ENCODE results near the gene LRRC4C. TPM values are rescaled to one million over a fixed set of nuclear protein-coding genes. Genes with fewer than 3 reads are reported as not detected.

The LRRC4C gene
- total RNA-seq, 1 donor from 2014 or later, result 5.5 TPM

DNA sequence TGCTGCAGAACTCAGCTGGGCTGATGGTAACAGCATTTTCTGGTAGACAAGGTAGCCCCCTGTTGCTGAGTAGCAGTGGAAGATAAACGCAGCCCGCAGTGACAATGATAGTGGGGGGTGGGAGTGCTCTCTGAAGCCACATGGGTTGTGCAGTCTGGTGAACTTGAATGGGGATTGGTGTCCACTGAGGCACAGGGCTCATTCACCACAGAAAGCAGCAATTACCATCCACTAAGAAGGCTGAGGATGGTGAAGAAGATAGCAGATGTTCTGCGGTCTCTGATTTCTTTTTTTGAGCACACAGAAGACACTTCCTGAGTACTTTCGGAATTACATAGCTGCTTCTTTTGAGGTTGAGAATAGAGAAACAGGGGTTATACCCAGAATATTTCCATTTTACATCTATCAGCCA, 150.3 kb downstream of the LRRC4C start:
- Mint-ChIP-seq H3K27ac (ENCODE audit: unreplicated experiment) (peak overlapping the region; percentile 14), H3K9me3 (no peaks in the 10 kb centered on the region), H3K36me3 (ENCODE audit: low read depth) (peaks cover 4% of the 10 kb centered on the region), H3K4me3 (no peak overlapping the region), H3K27me3 (ENCODE audit: low read depth) (no peaks in the 10 kb centered on the region), H3K4me1 (peaks cover 50% of the 10 kb centered on the region)
- TF ChIP-seq, protein P1, sequence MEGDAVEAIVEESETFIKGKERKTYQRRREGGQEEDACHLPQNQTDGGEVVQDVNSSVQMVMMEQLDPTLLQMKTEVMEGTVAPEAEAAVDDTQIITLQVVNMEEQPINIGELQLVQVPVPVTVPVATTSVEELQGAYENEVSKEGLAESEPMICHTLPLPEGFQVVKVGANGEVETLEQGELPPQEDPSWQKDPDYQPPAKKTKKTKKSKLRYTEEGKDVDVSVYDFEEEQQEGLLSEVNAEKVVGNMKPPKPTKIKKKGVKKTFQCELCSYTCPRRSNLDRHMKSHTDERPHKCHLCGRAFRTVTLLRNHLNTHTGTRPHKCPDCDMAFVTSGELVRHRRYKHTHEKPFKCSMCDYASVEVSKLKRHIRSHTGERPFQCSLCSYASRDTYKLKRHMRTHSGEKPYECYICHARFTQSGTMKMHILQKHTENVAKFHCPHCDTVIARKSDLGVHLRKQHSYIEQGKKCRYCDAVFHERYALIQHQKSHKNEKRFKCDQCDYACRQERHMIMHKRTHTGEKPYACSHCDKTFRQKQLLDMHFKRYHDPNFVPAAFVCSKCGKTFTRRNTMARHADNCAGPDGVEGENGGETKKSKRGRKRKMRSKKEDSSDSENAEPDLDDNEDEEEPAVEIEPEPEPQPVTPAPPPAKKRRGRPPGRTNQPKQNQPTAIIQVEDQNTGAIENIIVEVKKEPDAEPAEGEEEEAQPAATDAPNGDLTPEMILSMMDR (conservative IDR thresholded peaks at IDR 0.05), result no peak
- no peak for DNase-seq (ENCODE audit: low read depth, low spot score)

DNA sequence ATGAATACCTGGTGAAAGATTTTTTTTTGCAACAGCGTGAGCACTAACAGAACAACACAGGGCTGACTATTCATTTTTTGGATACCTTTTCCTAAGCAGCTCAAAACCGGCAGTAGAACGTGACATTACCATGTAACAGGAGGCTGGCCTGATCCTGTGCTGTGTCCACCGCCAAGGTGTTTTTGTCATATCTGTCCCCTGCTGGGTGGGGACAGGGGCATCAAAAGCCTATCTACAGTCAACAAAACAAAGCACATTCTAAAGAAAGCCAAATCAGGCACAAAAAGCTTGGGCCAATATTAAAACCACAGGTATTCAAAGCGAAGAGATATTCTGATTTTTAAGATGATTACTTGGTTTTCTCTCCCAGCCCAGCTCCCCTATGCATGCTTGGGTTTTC, 151.2 kb downstream of the LRRC4C start:
- TF ChIP-seq, protein P1 (conservative IDR thresholded peaks at IDR 0.05), result no peak
- H3K9me3 Mint-ChIP-seq, result no peaks in the 10 kb centered on the region
- H3K4me3 Mint-ChIP-seq, result no peak overlapping the region
- no peaks in the 10 kb centered on the region for H3K27me3 Mint-ChIP-seq (ENCODE audit: low read depth)
- peaks cover 50% of the 10 kb centered on the region for H3K4me1 Mint-ChIP-seq
- H3K27ac Mint-ChIP-seq (ENCODE audit: unreplicated experiment), result peak overlapping the region; percentile 59
- no peak for DNase-seq (ENCODE audit: low read depth, low spot score)
- peaks cover 4% of the 10 kb centered on the region for H3K36me3 Mint-ChIP-seq (ENCODE audit: low read depth)

DNA sequence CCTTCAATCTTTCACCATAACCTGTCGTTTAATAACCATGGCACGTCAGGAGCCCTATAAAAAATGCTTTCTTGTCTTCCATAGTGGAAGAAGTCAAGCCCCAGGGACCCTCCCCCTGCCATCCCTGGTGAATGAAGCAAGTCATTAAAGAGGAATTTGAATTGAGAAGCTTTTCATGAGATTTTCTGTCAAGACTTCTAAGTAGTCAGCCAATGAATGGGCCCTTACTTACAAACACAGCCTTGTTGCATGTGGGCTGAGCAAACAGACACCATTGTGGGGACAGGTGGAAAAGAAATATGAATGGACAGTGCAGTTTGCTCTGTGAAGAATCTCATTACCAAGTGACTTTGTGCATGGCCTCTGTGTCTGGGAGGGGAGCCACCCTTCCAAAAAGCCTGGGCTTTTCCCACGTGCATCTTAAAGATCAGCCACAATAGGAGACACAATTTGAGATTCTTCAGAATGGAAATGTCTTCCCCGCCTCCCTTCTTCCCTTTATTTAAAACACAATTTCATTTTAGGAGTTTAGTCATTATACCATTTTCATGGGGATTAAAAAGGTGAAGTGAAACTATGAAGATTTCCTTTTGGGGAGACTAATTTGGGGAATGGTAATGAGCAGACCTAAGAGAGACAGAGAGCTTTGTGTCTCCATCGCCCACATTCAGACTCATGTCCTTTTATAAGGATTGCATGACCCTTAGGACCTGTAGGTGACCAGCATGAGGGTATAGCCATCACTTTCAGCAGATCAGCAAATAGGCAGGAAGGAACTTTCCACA, 152.0 kb downstream of the LRRC4C start:
- peak overlapping the region; percentile 7 for H3K4me3 Mint-ChIP-seq
- peaks cover 4% of the 10 kb centered on the region for H3K36me3 Mint-ChIP-seq (ENCODE audit: low read depth)
- peaks cover 50% of the 10 kb centered on the region for H3K4me1 Mint-ChIP-seq
- H3K9me3 Mint-ChIP-seq, result no peaks in the 10 kb centered on the region
- no peaks in the 10 kb centered on the region for H3K27me3 Mint-ChIP-seq (ENCODE audit: low read depth)
- no peak overlapping the region for H3K27ac Mint-ChIP-seq (ENCODE audit: unreplicated experiment)
- TF ChIP-seq, protein P1 (conservative IDR thresholded peaks at IDR 0.05), result no peak
- DNase-seq (ENCODE audit: low read depth, low spot score), result peak; percentile 16

DNA sequence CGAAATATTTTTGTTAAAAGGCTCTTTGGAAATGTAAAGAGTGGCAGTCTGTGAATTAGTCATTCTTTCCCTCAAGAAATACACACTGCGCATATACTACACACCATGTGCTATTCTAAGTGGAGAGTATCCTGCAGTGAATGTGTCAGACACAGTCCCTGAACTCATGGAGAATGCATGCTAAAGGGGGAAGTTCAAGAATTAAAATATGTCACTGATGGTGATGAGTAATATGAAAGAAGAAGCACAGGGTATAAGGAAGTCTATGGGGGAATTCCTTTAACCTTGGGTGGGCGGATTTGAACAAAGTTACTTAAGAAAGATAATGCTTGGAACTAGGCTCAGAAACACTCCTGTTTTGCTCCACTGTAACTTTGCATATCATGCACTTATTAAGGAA, 153.0 kb downstream of the LRRC4C start:
- Mint-ChIP-seq H3K4me1 (peaks cover 57% of the 10 kb centered on the region), H3K36me3 (ENCODE audit: low read depth) (peaks cover 7% of the 10 kb centered on the region), H3K4me3 (no peak overlapping the region), H3K27ac (ENCODE audit: unreplicated experiment) (no peak overlapping the region), H3K27me3 (ENCODE audit: low read depth) (no peaks in the 10 kb centered on the region), H3K9me3 (no peaks in the 10 kb centered on the region)
- TF ChIP-seq, protein P1 (conservative IDR thresholded peaks at IDR 0.05), result no peak
- no peak for DNase-seq (ENCODE audit: low read depth, low spot score)

DNA sequence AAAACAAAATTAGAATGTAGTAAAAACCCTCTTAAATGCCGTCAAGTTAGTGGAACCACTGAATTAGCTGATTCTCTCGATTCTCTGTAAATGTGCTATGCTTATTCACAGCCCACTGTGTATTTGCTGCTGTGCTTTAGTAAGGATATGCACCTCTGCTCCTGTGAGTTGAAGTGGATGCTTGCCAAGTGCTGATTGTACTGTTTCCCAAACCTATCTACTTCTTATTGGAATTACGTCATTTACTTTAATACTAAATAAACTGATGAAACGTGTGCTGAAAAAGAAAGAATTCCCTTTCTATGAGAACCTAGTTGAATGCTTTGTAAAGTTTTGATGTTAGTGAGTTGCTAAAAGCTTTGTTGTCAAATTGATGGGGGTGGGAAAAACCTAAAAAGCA, 158.4 kb downstream of the LRRC4C start:
- TF ChIP-seq, protein P1 (conservative IDR thresholded peaks at IDR 0.05), result no peak
- no peaks in the 10 kb centered on the region for H3K9me3 Mint-ChIP-seq
- DNase-seq (ENCODE audit: low read depth, low spot score), result no peak
- peaks cover 25% of the 10 kb centered on the region for H3K4me1 Mint-ChIP-seq
- no peak overlapping the region for H3K4me3 Mint-ChIP-seq
- peaks cover 5% of the 10 kb centered on the region for H3K36me3 Mint-ChIP-seq (ENCODE audit: low read depth)
- no peak overlapping the region for H3K27ac Mint-ChIP-seq (ENCODE audit: unreplicated experiment)
- H3K27me3 Mint-ChIP-seq (ENCODE audit: low read depth), result no peaks in the 10 kb centered on the region

All from neural crest cell (in vitro differentiated cells).